GM18867 (cell line): Measurements from ENCODE around the gene KCNK7.
A peak's percentile ranks its signal among the peaks of the same experiment; 100 is the strongest.
"Not testable (repeated sequence)": the region's sequence is repeated elsewhere in the genome, so short reads cannot be mapped to it uniquely, and the experiment has no call there.

ENCODE experiments used
- ATAC-seq: cut with Tn5 transposase; IDR thresholded peaks from one replicate; pipeline ENCODE4 v1.9.1; 2021; ENCODE audit warnings: mild to moderate bottlenecking, moderate library complexity; ENCODE audit not compliant: unreplicated experiment

KCNK7 gene

DNA sequence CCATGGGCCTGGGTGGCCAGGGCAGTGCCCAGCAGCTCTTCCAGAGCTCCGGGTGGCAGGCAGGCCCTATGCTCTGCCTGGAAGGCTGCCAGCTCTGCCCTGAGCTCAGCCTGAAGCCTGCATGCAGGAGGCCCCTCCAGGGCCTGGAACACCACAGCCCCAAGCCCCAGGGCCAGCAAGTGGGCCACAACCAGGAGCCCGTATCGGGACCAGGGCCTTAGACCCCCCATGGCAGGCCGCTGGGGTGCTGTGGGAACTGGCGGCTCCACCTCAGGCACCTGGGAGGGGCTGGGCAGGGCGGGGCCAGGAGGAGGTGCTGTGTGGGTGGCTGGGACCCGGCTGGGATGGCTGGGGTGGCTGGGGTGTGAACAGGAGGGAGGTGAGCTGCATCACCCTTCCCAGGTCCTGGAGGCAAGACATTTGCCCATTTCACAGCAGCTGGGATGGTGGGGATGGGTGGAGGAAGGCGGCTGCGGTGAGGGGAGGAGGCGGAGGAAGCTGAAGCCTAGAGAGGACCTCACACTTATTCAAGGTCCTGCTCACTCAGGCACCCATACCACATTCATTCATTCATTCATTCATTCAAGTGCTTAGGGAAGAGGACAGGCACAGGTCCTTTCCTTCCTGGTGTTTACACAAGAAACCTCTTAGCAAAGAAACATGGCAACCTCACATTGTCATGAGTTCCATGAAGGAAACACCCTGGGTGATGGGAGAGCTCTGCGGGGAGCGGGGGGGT, at the start of gene KCNK7:
KCNK7 (minus strand) TSS at position 258 of the 739 bp plus-strand sequence; CDS start at position 230, 28 bp downstream.
- no peak for ATAC-seq

DNA sequence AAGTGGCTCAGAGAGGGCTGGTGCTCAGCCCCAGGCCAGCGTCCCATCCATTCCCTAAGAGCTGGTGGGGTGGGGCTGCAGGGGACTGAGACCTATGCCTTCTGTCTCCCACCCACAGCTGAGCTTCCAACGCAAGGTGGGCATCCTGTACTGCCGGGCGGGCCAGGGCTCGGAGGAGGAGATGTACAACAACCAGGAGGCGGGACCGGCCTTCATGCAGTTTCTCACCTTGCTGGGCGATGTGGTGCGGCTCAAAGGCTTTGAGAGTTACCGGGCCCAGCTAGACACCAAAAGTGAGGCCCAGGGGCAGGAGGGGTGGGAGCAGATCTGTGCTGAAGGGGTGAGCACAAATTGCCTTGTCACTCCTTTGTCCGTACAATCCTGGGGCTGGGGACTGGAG, 49.2 kb upstream of the KCNK7 start:
- no peak for ATAC-seq

DNA sequence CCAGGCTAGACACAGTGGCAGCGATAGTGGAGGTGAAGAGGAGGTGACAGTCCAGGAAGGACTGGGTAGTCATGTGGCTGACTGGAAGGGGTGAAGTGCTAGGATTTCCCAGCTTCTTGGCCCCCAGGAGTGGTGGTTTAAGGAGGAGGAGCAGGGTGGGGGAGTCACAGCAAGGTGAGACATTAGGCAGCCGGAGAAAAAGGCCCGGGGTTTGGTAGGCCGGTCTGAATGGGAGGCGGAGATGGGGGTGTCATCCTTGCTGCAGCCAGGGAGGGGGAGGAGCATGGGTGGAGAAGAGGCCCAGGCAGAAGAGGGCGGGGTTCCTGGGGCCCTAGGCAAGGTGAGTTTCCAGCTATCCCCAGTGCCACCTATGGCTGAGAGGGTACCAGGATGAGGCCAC, 48.4 kb upstream of the KCNK7 start:
- ATAC-seq, result no peak

GRCh38 chr11:65642014-65642671, 46.5 kb upstream of the KCNK7 start:
- ATAC-seq, result no peak

DNA sequence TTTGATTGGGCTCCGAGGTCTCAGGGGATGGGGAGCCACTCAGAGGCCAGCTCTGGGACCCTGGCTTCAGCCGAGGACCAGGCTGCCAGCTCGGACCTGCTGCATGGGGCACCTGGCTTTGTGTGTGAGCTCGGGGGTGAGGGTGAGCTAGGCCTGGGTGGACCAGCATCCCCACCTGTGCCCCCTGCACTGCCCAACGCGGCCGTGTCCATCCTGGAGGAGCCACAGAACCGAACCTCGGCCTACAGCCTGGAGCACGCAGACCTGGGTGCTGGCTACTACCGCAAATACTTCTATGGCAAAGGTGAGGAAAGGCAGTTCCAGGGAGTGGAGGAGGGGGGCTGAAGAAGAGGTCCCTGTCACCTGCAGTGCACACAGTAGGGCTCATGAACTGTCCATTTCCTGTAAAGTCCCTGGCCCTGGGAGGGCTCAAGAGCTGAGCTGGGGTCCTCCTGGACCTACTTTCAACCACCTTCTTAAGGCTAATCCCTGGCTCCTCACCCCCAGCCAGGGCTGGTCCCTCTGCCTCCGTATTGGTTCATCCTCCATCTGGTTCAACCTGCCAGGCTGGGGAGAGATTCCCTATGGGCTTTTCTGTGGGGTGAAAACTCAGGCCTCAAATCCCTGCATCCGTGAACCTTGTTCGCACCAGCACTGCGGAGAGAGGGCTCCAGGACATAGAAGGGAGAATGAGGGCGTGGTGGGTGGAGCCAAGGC, 45.9 kb upstream of the KCNK7 start:
- no peak for ATAC-seq

DNA sequence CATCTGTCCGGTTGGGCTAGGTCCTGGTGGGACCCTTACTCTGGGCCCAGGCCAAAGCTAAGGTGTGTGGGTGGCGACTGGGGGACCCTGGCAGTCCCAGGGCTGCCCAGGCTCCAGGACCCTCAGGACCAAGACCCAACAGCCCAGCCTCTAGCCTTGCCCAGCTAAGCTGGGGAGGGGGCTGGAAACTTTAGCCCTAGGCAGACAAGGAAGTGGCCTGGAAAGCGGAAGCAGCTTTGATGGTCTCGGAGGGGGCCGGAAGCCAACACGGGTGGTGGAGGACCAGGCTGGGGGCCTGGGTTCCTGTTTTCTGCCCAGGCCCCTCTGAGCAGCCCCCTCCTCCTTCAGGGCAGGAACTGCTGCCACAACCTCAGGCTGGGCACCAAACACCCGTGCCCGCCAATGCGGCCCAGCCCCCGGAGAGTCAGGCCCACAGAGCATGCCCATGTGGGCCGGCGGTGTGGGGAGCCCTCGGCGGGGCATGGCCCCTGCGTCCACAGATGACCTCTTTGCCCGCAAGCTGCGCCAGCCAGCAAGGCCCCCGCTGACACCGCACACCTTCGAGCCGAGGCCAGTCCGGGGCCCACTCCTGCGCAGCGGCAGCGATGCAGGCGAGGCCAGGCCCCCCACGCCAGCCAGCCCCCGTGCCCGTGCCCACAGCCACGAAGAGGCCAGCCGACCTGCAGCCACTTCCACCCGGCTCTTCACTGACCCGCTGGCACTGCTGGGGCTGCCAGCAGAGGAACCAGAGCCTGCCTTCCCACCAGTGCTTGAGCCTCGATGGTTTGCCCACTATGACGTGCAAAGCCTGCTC, 45.1 kb upstream of the KCNK7 start:
- ATAC-seq, result no peak

DNA sequence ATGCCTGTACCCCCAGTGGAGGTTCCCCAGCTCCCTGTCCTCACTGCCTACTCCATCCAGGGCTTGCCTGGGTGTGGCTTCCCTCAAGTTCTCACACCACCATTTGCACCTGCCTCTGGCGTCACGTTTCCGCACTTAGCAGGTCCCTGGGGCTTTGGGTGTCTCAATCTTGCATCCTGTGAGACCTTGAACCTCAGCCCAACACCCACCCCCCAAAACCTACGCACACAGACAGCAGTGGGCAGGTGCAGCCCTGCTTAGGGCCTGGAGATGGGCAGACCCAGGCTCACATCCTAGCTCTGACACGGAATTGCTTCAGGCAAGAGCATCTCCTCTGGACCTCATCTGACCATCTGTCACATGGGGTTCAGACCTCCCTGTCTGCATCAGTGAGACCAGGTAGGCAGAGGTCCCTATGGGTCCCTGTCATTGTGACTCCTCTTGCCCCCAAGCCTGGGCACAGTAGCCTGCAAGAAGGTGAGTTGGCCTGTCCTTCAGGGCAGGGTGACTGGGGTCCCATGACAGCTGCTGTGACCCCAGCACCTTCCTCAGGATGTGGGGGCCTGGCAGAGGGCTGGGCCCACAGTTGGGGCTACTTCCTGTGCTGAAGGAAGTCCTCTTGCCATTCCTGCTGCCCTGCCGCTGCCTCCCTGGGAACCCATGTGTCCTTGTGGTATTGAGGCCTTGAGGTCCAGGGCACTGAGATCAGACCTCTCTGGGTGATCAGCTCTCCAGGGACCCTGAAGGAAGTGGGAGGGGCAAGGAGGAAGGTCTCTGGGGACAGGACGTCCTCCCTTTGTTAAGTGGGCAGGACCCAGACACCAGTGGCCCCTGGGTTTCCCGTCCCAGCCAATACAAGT, 44.3 kb upstream of the KCNK7 start:
- ATAC-seq, result peak; percentile 43

- not testable (repeated sequence) for ATAC-seq
Observed at GRCh38 chr11:65639228-65639597, 43.6 kb upstream of the KCNK7 start.

- ATAC-seq, result peak; percentile 37
Observed at GRCh38 chr11:65637794-65638419, 42.3 kb upstream of the KCNK7 start, which contains the start of gene SIPA1. TSS of gene SIPA1 (plus strand) at chr11:65638101. CDS start at chr11:65640922, 2,821 bp downstream.

DNA sequence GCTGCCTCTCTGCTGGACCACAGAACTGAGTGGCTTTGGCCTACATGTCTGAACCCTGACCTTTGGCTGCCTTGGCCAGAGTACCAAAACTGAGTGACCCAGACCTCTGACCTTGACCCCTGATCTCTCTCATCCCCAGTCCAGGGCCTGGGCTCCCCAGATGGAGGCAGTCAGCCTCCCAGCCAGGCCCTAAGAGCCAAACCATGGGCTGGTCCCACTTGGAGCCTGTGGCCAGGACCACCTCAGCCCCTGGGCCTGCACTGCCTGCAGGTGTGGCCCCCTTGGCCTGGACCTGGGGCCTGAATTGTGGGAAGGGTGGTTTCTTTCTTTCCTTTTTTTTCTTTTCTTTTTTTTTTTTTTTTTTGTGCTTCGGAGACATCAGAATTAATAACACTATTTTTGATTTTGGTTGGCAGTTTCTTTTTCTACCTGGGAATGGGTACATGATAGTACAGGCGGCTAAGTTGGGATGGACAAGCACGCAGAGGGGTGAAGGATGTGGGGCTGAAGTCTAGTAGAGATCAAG, 41.5 kb upstream of the KCNK7 start:
- ATAC-seq, result no peak

DNA sequence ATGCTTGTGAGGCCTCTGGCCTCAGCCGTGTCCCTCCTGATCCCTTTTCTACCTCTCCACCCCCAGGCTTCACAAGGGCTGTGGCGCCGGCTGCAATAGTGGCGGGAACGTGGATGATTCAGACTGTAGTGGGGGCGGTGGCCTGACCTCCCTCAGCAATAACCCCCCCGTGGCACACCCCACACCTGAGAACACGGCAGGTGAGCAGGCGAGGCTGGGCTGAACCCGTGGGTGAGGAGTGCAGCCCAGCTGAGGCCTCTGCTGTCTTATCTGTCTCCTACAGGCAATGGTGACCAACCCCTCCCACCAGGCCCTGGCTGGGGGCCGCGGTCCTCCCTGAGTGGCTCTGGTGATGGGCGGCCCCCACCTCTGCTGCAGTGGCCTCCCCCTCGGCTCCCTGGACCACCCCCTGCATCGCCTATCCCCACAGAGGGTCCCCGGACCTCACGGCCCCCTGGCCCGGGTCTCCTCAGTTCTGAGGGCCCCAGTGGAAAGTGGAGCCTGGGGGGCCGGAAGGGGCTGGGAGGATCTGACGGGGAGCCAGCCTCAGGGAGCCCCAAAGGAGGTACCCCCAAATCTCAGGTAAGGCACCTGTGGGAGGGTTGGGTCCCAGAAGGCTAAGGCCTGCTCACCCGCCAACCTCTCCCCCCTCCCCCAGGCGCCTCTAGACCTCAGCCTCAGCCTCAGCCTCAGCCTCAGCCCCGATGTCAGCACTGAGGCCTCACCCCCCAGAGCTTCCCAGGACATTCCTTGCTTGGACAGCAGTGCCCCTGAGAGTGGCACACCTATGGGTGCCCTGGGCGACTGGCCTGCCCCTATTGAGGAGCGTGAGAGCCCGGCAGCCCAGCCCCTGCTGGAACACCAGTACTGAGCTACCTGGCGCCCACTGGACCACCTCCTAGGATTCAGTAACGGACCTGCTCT, 40.8 kb upstream of the KCNK7 start:
- no peak for ATAC-seq

DNA sequence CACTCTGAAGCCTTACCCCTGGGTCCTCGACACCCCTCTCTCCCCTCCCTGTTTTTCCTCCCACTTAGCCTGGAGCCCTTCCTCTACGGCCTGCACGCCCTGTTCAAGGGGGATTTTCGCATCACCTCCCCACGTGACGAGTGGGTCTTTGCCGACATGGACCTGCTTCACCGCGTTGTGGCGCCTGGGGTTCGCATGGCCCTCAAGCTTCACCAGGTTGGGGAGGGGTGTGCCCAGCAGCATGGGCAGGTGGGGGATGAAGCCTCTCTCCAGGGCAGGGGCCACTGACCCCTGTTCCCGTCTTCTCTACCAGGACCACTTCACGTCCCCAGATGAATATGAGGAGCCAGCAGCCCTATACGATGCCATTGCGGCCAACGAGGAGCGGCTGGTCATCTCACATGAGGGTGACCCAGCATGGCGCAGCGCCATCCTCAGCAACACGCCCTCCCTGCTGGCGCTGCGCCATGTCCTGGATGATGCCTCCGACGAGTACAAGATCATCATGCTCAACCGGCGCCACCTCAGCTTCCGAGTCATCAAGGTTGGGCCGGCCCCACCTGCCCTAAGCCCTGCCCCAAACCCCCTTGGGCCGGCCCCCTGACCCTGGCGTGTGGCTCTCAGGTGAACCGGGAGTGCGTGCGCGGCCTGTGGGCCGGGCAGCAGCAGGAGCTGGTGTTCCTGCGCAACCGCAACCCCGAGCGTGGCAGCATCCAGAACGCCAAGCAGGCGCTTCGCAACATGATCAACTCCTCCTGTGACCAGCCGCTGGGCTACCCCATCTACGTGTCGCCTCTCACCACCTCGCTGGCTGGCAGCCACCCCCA, 39.5 kb upstream of the KCNK7 start:
- ATAC-seq, result no peak

DNA sequence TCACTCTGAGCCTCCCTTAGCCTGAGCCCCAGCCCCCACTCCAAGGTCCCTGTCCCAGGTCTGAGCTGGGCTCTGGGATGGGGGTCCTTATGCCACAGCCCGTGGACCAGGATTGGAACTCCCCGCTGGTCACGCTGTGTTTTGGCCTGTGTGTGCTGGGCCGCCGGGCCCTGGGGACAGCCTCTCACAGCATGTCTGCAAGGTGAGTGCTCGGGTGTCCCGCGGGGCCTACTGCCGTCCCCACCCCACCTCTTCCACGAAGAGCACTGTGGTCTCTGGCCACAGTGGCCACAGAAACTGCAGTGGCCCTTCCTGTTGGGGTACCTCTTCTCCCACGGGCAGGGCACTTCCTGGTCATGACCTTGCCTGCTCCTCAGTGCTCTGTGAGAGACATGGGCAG, 38.8 kb upstream of the KCNK7 start:
- no peak for ATAC-seq

DNA sequence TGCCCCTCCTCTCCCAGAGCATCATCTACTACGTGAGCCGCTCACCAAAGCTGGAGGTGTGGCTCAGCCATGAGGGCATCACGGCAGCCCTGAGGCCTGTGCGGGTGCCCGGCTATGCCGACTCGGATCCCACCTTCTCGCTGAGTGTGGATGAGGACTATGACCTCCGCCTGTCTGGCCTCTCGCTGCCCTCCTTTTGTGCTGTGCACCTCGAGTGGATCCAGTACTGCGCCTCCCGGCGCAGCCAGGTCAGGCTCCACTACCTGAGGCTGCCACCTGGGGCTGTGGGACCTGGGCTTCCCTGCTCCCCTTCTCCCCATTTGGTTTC, 38.5 kb upstream of the KCNK7 start:
- ATAC-seq, result no peak

DNA sequence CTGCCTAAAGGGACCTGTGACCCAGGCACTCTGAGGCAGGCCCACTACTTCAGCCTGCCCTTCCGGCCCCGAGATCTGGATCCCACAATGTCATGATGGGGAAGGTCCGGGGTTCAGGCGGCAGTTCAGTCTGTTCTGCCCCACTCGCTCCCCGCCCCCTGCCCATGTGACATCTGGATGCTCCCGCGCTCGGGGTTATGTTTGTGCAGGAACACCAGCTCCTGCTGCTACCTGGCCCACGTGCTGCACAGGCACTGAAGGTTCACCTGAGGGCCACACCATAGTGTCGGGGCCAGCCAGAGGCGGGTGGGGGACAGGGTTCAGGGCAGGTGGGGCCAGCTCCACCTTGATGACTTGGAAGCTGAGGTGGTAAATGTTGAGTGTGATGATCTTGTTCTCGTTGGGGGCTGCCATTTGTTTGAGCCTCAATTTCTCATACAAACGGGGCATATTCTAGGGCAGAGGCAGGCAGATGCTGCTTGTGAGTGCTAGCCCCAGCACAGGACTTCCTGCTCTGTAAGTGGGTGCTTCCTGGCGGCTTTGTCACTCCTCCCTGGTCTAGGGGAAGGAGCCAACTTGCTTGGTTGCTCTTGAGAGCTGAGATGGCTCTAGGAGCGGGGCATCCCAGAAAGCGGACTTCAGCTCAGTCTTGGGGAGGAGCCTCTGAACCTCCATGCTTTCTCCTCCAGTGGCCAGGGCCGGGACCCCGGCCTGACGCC, 37.9 kb upstream of the KCNK7 start:
- ATAC-seq, result no peak

- ATAC-seq, result no peak
Observed at GRCh38 chr11:65630215-65630614, 34.6 kb upstream of the KCNK7 start.

GRCh38 chr11:65629579-65629978, 34.0 kb upstream of the KCNK7 start:
- no peak for ATAC-seq
